Common myeloid progenitor, CD34-positive (primary cell): ENCODE results near the gene IST1.
"Not testable (repeated sequence)": the region's sequence is repeated elsewhere in the genome, so short reads cannot be mapped to it uniquely, and the experiment has no call there.

Experiments
- CTCF ChIA-PET: fragments of 350-600 bp; sonication (Branson Sonifier 250); formaldehyde crosslinking; loops from one replicate; lab custom pipeline; 2021; ENCODE audit warnings: antibody characterized with exemption; lab: Charles Lee
- POLR2A ChIA-PET: fragments of 350-600 bp; sonication (Branson Sonifier 250); formaldehyde crosslinking; loops from one replicate; lab custom pipeline; 2021; ENCODE audit warnings: antibody characterized with exemption; lab: Charles Lee
- DNase-seq, 3 donors: peaks; one replicate each; pipeline versions ENCODE4 v3.0.0 to v3.0.0-alpha.2; 2013
- H3K27ac ChIP-seq, 2 experiments: 1 replicate in 1 of 2; 2 replicates in 1 of 2; pipeline ENCODE4 v1.7.0; 2013; ENCODE audit warnings: inconsistent platforms in 2 of 2, low read length in 2 of 2, mild to moderate bottlenecking in 2 of 2, low read depth in 1 of 2, moderate library complexity in 1 of 2; ENCODE audit not compliant: severe bottlenecking in 2 of 2, insufficient read depth in 1 of 2, poor library complexity in 1 of 2
- H3K27me3 ChIP-seq, 5 experiments: replicated peaks in 2 of 5; 1 replicate in 3 of 5; 2 replicates in 2 of 5; pipeline versions ENCODE4 v1.6.1 to v1.7.0; 2013; ENCODE audit warnings: low read length in 4 of 5, mild to moderate bottlenecking in 2 of 5, moderate library complexity in 2 of 5, inconsistent platforms in 1 of 5; ENCODE audit not compliant: insufficient read depth in 5 of 5, control insufficient read depth in 4 of 5
- H3K36me3 ChIP-seq, 4 experiments: 1 replicate in 2 of 4; 2 replicates in 2 of 4; pipeline versions ENCODE4 v1.6.1 to v1.7.0; 2013; ENCODE audit warnings: low read length in 3 of 4, control low read depth in 1 of 4, mild to moderate bottlenecking in 1 of 4; ENCODE audit not compliant: control insufficient read depth in 4 of 4, insufficient read depth in 4 of 4
- H3K4me1 ChIP-seq, 4 experiments: 1 replicate in 3 of 4; 2 replicates in 1 of 4; pipeline versions ENCODE4 v1.6.1 to v1.7.1; 2013; ENCODE audit warnings: low read length in 3 of 4, mild to moderate bottlenecking in 3 of 4, control low read depth in 1 of 4, inconsistent platforms in 1 of 4, moderate library complexity in 1 of 4; ENCODE audit not compliant: control insufficient read depth in 4 of 4, insufficient read depth in 4 of 4; ENCODE audit errors: control extremely low read depth in 1 of 4
- H3K4me3 ChIP-seq, 7 experiments: 1 replicate in 4 of 7; 2 replicates in 3 of 7; pipeline versions ENCODE4 v1.5.1 to v1.7.0; 2013; ENCODE audit warnings: mild to moderate bottlenecking in 7 of 7, low read length in 6 of 7, moderate library complexity in 6 of 7, inconsistent platforms in 2 of 7, low read depth in 2 of 7, control low read depth in 1 of 7; ENCODE audit not compliant: insufficient read depth in 4 of 7, control insufficient read depth in 1 of 7; ENCODE audit errors: extremely low read depth in 1 of 7
- H3K9me3 ChIP-seq, 5 experiments: 1 replicate in 4 of 5; 2 replicates in 1 of 5; pipeline versions ENCODE4 v1.6.1 to v1.7.1; 2013; ENCODE audit warnings: low read length in 4 of 5, mild to moderate bottlenecking in 2 of 5, inconsistent platforms in 1 of 5, low read depth in 1 of 5, moderate library complexity in 1 of 5; ENCODE audit not compliant: control insufficient read depth in 4 of 5, insufficient read depth in 2 of 5; ENCODE audit errors: control extremely low read depth in 1 of 5
- WGBS: methylation state at CpG from one replicate; pipeline ENCODE4 v1.1.5; 2013; ENCODE audit not compliant: insufficient coverage; 5-methylcytosine and 5-hydroxymethylcytosine counted together

Gene IST1

DNA sequence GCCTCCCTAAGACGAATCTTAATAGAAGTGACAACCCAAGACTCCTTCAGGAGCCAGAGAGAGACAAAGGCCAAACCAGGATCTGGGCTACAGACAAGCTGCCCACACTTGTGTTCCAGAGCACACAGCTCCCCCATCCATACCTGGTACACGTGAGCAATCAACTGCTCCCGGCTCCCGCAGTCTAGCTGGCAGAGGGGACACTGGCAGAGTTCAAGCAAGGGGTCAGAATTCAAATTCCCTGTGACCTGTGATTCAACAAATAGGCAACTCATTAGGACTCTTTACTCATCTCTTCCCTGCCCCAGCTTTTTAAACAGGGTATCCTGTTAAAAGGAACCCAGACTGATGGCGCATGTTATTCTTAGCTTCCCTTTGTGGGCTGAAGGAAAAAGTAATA, 31.3 kb upstream of the IST1 start:
- Histone ChIP-seq H3K4me3 (no peak overlapping the region), H3K36me3 (peaks cover 8 to 33% (median 19%) of the 10 kb centered on the region in 4 experiments), H3K27me3 (no peaks in the 10 kb centered on the region), H3K27ac (no peak overlapping the region), H3K9me3 (no peaks in the 10 kb centered on the region), H3K4me1 (no peaks in the 10 kb centered on the region)
- no peak for DNase-seq
- ChIA-PET CTCF (interaction anchor here (1.1 to 1.7 kb wide), 4 partner anchors 18 to 56 kb away, joined by 3 to 5 read pairs (median 3); no protein-coding TSS in a partner anchor), POLR2A (no interaction called here)
- 100% methylated on average over 4 of the region's 5 CpGs for WGBS

DNA sequence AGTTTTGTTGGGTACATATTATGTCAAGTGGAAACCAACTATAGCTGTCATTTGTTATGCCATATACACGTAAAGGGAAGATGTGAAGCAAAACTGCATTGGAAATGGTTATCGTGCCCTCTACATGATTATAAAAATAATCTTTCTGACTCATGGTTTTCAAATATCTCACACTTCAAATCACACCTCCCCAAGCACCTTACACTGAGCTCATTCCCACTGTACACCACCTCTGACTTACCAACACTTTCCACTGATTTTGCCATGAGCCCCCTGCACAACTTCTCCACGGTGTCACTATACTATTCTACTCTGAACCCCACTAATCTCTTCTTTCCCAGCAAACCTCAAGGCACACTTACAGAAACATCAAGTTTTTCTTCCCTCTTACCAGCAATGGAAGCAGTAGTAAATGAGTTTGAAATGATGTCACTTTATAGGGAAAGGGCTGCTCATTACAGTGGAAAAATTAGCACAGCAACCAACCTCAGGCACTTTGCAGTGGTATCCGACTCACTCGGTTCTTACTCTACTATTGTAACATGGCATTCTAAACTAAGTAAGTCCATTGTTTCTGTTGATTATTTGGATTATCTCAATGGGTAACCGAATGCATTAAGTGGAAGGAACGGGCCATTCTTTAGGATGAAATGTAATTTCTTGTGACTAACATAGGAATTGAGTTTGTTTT, 30.0 kb upstream of the IST1 start:
- no peaks in the 10 kb centered on the region for H3K9me3 ChIP-seq
- H3K36me3 ChIP-seq, result peaks cover 6 to 21% (median 13%) of the 10 kb centered on the region in 4 experiments
- 20% methylated on average over 1 of the region's 7 CpGs for WGBS
- CTCF ChIA-PET, result interaction anchor here (1.3 to 1.9 kb wide), 5 partner anchors 7 to 31 kb away, joined by 3 to 7 read pairs (median 4); no protein-coding TSS in a partner anchor
- no peak for DNase-seq
- POLR2A ChIA-PET, result no interaction called here
- no peaks in the 10 kb centered on the region for H3K27me3 ChIP-seq
- no peak overlapping the region for H3K4me3 ChIP-seq
- H3K4me1 ChIP-seq, result no peaks in the 10 kb centered on the region
- H3K27ac ChIP-seq, result no peak overlapping the region

DNA sequence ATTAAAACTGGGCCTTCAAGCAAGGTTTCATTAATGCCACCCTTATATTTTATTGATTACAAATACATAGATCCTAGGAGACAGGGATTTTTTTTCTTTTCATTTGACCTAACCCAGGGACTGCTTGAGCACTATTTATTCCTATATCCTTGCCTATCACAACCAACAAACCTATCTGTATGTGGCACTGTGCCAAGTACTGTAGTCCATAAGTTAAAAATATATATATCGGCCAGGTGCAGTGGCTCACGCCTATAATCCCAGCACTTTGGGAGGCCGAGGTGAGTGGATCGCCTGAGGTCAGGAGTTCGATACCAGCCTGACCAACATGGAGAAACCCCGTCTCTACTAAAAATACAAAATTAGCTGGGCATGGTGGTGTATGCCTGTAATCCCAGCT, 28.2 kb upstream of the IST1 start:
- DNase-seq, H3K9me3 ChIP-seq, H3K4me3 ChIP-seq, H3K4me1 ChIP-seq, H3K27me3 ChIP-seq, H3K27ac ChIP-seq, POLR2A ChIA-PET: not testable (repeated sequence)
- 100% methylated on average over 3 of the region's 6 CpGs for WGBS
- H3K36me3 ChIP-seq, result peaks cover 4 to 10% (median 8%) of the 10 kb centered on the region in 4 experiments
- CTCF ChIA-PET, result interaction anchor here (0.9 to 1.9 kb wide), 3 partner anchors 9 to 16 kb away, joined by 3 to 7 read pairs (median 3); no protein-coding TSS in a partner anchor

DNA sequence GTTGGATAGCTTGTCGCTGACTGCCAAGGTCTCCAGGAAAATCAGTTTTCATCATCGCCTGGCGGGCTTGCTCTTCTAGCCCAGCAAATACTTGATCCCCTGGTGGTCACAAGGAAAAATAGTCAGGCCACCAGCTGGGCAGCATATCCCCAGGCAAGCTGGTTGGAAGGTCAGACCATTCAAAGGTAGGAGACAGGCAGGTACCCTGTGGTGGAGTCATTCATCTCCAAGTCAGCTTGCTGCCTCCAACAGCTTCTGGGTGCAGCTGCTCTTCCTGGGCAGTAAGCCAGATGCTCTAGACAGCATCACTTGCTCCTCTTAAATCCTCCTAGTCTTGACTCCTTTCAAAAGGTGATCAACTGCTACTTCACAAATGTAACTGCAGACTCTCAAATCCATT, 27.4 kb upstream of the IST1 start:
- Histone ChIP-seq H3K4me3 (no peak overlapping the region), H3K36me3 (peaks cover 2 to 10% (median 7%) of the 10 kb centered on the region in 4 experiments), H3K27ac (no peak overlapping the region), H3K27me3 (no peaks in the 10 kb centered on the region), H3K9me3 (no peaks in the 10 kb centered on the region), H3K4me1 (no peaks in the 10 kb centered on the region)
- CTCF ChIA-PET, result interaction anchor here (0.9 to 1.8 kb wide), 3 partner anchors 10 to 17 kb away, joined by 3 read pairs; no protein-coding TSS in a partner anchor
- POLR2A ChIA-PET, result no interaction called here
- WGBS, result 100% methylated on average over 3 of the region's 3 CpGs
- no peak for DNase-seq

DNA sequence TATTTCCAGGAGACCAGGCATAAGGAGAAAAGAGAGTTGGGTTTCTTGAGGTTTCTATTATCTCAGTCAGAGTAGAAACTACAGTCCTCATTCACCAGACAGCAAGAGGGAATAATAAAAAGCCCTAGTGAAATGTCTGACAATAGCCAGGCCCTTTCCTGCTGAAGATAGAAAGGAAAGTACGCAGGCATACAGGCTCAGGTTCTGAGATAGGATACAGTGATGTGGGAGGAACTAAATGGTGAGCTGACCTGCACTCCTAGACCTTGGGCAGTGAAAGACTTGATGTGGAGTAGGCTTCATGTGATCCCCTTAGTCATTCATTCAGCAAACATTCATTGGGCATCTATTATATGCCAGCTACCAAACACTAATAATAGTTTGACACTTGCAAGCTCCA, 26.2 kb upstream of the IST1 start:
- Histone ChIP-seq H3K4me3 (no peak overlapping the region), H3K36me3 (peaks cover 0 to 8% (median 5%) of the 10 kb centered on the region in 4 experiments), H3K27me3 (no peaks in the 10 kb centered on the region), H3K27ac (no peak overlapping the region), H3K9me3 (no peaks in the 10 kb centered on the region), H3K4me1 (no peaks in the 10 kb centered on the region)
- POLR2A ChIA-PET, result no interaction called here
- CTCF ChIA-PET, result interaction anchor here (1.5 kb wide), 1 partner anchor 11 kb away, joined by 4 read pairs; no protein-coding TSS in a partner anchor
- DNase-seq, result no peak
- no CpG with 5 or more reads among the region's 1 CpG for WGBS

DNA sequence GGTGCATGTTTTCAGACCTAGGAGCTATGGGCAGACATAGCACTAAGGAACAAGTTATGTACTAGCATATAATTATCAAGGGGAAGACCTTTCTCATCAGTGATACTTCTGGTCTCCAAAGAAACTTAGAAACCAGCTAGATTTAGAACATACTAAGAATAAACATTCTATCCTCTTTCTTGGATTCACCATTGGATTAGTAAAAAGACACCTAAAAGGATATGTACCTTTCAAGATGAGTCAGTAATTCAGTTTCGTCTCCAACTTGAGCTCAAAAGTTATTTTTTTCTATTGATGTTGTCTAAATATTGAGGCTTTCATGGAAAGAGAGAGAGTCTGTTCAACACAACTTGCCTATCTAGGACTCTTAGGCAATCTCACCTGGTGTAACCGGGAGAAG, 24.5 kb upstream of the IST1 start:
- WGBS, result 100% methylated on average over 1 of the region's 2 CpGs
- H3K4me1 ChIP-seq, result no peaks in the 10 kb centered on the region
- ChIA-PET CTCF (interaction anchor here (2.4 kb wide), 1 partner anchor 11 kb away, joined by 13 read pairs; no protein-coding TSS in a partner anchor), POLR2A (no interaction called here)
- DNase-seq, result no peak
- no peaks in the 10 kb centered on the region for H3K27me3 ChIP-seq
- no peak overlapping the region for H3K27ac ChIP-seq
- H3K36me3 ChIP-seq, result peaks cover 0 to 5% (median 2%) of the 10 kb centered on the region in 4 experiments
- no peaks in the 10 kb centered on the region for H3K9me3 ChIP-seq
- H3K4me3 ChIP-seq, result no peak overlapping the region

DNA sequence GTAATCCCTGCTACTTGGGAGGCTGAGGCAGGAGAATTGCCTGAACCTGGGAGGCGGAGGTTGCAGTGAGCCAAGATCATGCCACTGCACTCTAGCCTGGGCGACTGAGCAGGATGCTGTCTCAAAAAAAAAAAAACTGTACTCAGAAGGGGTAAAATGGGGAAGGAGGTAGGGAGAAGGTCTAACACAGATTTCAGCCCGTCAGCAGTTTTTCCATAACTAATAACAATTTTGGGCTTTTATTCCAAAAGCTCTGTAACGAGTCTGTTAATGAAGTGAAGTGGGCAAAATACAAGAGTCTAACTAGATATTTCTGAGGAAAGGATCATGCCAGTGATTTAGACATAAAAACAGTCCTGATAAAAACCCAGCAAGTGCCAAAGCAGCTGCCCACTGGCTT, 22.1 kb upstream of the IST1 start:
- H3K36me3 ChIP-seq, result peaks cover 0 to 4% (median 2%) of the 10 kb centered on the region in 4 experiments
- 100% methylated on average over 1 of the region's 4 CpGs for whole genome bisulfite sequencing
- CTCF ChIA-PET, result interaction anchor here (1.2 to 1.5 kb wide), 2 partner anchors 8 to 90 kb away, joined by 3 to 5 read pairs; no protein-coding TSS in a partner anchor

More for the DNA sequence above, 22.1 kb upstream of the IST1 start:
- no peak overlapping the region for H3K4me3 ChIP-seq
- H3K4me1 ChIP-seq, result no peaks in the 10 kb centered on the region
- no peaks in the 10 kb centered on the region for H3K27me3 ChIP-seq
- no peak overlapping the region for H3K27ac ChIP-seq
- H3K9me3 ChIP-seq, result no peaks in the 10 kb centered on the region
- POLR2A ChIA-PET, result no interaction called here
- no peak for DNase-seq
